Erythroblast (primary cell): ENCODE measurements around the gene LRP1B.

ENCODE experiments used
- GATA1 ChIP-seq: IDR thresholded peaks from 2 replicates; pipeline ENCODE4 v1.6.1; 2011; ENCODE audit warnings: low read depth, mild to moderate bottlenecking, control low read depth, low read length, moderate library complexity
- POLR2A ChIP-seq: IDR thresholded peaks from 2 replicates; pipeline ENCODE4 v1.6.1; 2011; ENCODE audit warnings: mild to moderate bottlenecking, low read length

GRCh38 chr2:140657657-140658056, 1473.2 kb downstream of the LRP1B start:
- TF ChIP-seq POLR2A: no peak
- TF ChIP-seq GATA1: no peak
